K562 (cell line): Measurements from ENCODE around the gene DEPDC1. TPM values are rescaled to one million over a fixed set of nuclear protein-coding genes. Genes with fewer than 3 reads are reported as not detected.

ENCODE experiments used
- CBFA2T2 ChIP-seq: fragments of 450-650 bp; conservative IDR thresholded peaks from 2 replicates; pipeline ENCODE4 v1.6.1; 2017; ENCODE audit warnings: mild to moderate bottlenecking
- CBX8 ChIP-seq: fragments of 200-600 bp; sonication (generic); IDR thresholded peaks from 2 replicates; pipeline ENCODE4 v1.6.1; 2012; ENCODE audit warnings: borderline replicate concordance, mixed run types, low read depth, mild to moderate bottlenecking, moderate library complexity, mixed read lengths, low read length, control low read depth, inconsistent platforms; ENCODE audit not compliant: poor library complexity, severe bottlenecking; ENCODE audit errors: extremely low read depth
- FOXA3 ChIP-seq, 2 experiments: fragments of 450-650 bp in 1 of 2; sonication (generic) in 1 of 2; formaldehyde crosslinking; IDR thresholded peaks in 1 of 2; conservative IDR thresholded peaks in 1 of 2; 2 replicates each; pipeline versions ENCODE4 v1.4.0 to v1.8.0; 2020 to 2022; ENCODE audit warnings: mild to moderate bottlenecking in 2 of 2, missing genetic modification reagents in 1 of 2
- JUN ChIP-seq, 2 experiments: sonication (generic) in 1 of 2; formaldehyde crosslinking in 1 of 2; IDR thresholded peaks; 2 replicates each; pipeline versions ENCODE4 v1.6.1 to v1.8.0; 2012 to 2022; ENCODE audit warnings: borderline replicate concordance in 2 of 2, mild to moderate bottlenecking in 2 of 2, improper control_type of control experiment in 1 of 2, low read depth in 1 of 2, low read length in 1 of 2, missing genetic modification reagents in 1 of 2
- JUNB ChIP-seq: fragments of 450-650 bp; formaldehyde crosslinking; conservative IDR thresholded peaks from 2 replicates; pipeline ENCODE4 v1.4.0; 2020; ENCODE audit warnings: mild to moderate bottlenecking
- MTF1 ChIP-seq: fragments of 250-450 bp; sonication (Bioruptor Pico); IDR thresholded peaks from 2 replicates; pipeline ENCODE4 v1.9.0; 2021; ENCODE audit warnings: moderate library complexity, mild to moderate bottlenecking, inconsistent platforms, borderline replicate concordance
- NRF1 ChIP-seq, 2 experiments: fragments of 450-650 bp; IDR thresholded peaks in 1 of 2; conservative IDR thresholded peaks in 1 of 2; 2 replicates each; pipeline ENCODE4 v1.6.1; 2014; ENCODE audit warnings: mild to moderate bottlenecking in 2 of 2
- TBP ChIP-seq: optimal IDR thresholded peaks from 2 replicates; pipeline ENCODE3; 2011; ENCODE audit warnings: low read depth, low read length, improper control_type of control experiment
- ZBTB7A ChIP-seq: IDR thresholded peaks from 2 replicates; pipeline ENCODE4 v1.6.1; 2011; ENCODE audit warnings: low read depth, mild to moderate bottlenecking, low read length, moderate library complexity, borderline replicate concordance; ENCODE audit not compliant: control insufficient read depth
- ZNF507 ChIP-seq: conservative IDR thresholded peaks from 2 replicates; pipeline ENCODE4 v1.6.1; 2017; ENCODE audit warnings: missing genetic modification characterization, missing compliant biosample characterization
- polyA plus RNA-seq, 8 experiments: library from polyadenylated mRNA; depleted of rRNA in 4 of 8; stranded (reverse) in 5 of 8; unstranded in 3 of 8; fragments of >200 nt; fragmentation: Nextera tagmentation in 2 of 8; fragmentation: Illumina TruSeq in 1 of 8; extraction: Ambion mirVana in 2 of 8; extraction: Trizol in 1 of 8; gene quantifications; 2 replicates each; pipeline versions ENCODE4 v1.2.1 to v1.2.3, GENCODE V29; 2011 to 2014; ENCODE audit warnings: inconsistent platforms in 1 of 8, missing spikeins in 1 of 8
- total RNA-seq, 7 experiments: library from RNA; depleted of rRNA in 6 of 7; stranded (reverse); fragments of >200 nt in 6 of 7; fragmentation: Illumina TruSeq in 2 of 7; extraction: Trizol in 2 of 7; gene quantifications; 2 replicates each; pipeline versions ENCODE4 v1.2.1 to v1.2.3, GENCODE V29; 2011 to 2021; ENCODE audit warnings: low replicate concordance in 1 of 7
- TF ChIP-seq, protein P1 (sequence below), 2 experiments: IDR thresholded peaks; 2 replicates each; pipeline ENCODE4 v1.6.1; 2012; ENCODE audit warnings: improper control_type of control experiment in 2 of 2, low read depth in 2 of 2, low read length in 2 of 2, borderline replicate concordance in 1 of 2
- TF ChIP-seq, protein P2 (sequence below): fragments of 250-450 bp; sonication (Bioruptor Pico); IDR thresholded peaks from 2 replicates; pipeline ENCODE4 v1.5.0; 2020; ENCODE audit warnings: mild to moderate bottlenecking
- TF ChIP-seq, protein P3 (sequence below): sonication (generic); formaldehyde crosslinking; IDR thresholded peaks from 2 replicates; pipeline ENCODE4 v1.8.0; 2022; ENCODE audit warnings: mild to moderate bottlenecking, missing genetic modification reagents
- TF ChIP-seq, protein P4 (sequence below): fragments of 200-800 bp; sonication (Bioruptor generic); IDR thresholded peaks from 2 replicates; pipeline ENCODE4 v1.6.1; 2017; ENCODE audit warnings: missing genetic modification characterization, missing compliant biosample characterization

DEPDC1 gene
- total and polyA plus RNA-seq, 9 of the 15 experiments (the other 6 are each of a cell fraction or from before 2014, with no cell fraction given): 9.9 to 28.3 (median 17.8) TPM

DNA sequence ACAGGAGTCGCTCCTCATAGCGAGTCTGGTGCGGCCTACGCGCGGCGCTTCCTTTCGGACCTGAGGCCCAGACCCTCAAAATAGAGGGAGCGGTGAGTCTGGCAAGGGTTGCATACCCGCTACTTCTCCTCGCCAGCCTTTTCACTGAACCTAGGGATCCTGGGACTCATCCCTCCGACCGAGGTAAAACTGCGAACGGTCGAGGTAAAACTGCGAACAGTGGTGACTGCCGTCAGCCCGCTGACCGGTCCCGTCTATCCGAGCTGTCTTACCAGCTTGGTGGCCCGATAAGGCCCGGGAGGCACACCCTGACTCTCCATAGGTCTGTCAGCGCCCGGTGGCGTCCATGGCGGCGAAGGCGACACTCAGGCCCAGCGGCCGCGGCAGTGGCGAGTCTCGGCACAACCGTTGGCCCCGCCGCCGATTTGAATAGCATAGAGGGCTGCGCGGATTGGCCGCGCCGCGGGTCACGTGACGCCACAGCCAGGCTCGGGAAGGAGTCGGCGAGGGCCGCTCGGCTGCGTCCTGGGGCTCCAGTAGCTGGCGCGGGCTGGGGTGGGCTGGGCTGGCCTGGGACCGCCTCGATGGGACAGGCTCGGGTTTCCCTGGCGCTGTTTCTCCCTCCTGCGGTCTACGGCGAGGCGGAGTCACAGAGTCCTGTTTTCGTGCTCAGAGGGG, at the start of gene DEPDC1 (continued):
- TF ChIP-seq, protein P1, sequence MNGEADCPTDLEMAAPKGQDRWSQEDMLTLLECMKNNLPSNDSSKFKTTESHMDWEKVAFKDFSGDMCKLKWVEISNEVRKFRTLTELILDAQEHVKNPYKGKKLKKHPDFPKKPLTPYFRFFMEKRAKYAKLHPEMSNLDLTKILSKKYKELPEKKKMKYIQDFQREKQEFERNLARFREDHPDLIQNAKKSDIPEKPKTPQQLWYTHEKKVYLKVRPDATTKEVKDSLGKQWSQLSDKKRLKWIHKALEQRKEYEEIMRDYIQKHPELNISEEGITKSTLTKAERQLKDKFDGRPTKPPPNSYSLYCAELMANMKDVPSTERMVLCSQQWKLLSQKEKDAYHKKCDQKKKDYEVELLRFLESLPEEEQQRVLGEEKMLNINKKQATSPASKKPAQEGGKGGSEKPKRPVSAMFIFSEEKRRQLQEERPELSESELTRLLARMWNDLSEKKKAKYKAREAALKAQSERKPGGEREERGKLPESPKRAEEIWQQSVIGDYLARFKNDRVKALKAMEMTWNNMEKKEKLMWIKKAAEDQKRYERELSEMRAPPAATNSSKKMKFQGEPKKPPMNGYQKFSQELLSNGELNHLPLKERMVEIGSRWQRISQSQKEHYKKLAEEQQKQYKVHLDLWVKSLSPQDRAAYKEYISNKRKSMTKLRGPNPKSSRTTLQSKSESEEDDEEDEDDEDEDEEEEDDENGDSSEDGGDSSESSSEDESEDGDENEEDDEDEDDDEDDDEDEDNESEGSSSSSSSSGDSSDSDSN (IDR thresholded peaks at IDR 0.05; ENCODE audit: borderline replicate concordance in 1 of 2, low read depth in 2 of 2, low read length in 2 of 2): peak in 1 of 2 experiments; percentile 89; a peak in 3 of 4 replicates
- TF ChIP-seq ZBTB7A: peak; percentile 71; the same call in 1 of the 2 replicates
- TF ChIP-seq CBFA2T2: peak; percentile 93
- TF ChIP-seq CBX8: no peak
- TF ChIP-seq ZNF507 (tag): no peak
- peak; percentile 49; the same call in 1 of the 2 replicates for TF ChIP-seq JUN (IDR thresholded peaks at IDR 0.05; ENCODE audit: borderline replicate concordance, low read depth, low read length)
- no peak for TF ChIP-seq JUN (CRISPR knock-in tag; IDR thresholded peaks at IDR 0.05; ENCODE audit: borderline replicate concordance)
- peak; percentile 72 for TF ChIP-seq TBP
- peak; percentile 75 to 82 for TF ChIP-seq NRF1 (conservative IDR thresholded peaks at IDR 0.05 in 1 of 2, IDR thresholded peaks at IDR 0.05 in 1 of 2)
- TF ChIP-seq, protein P2, sequence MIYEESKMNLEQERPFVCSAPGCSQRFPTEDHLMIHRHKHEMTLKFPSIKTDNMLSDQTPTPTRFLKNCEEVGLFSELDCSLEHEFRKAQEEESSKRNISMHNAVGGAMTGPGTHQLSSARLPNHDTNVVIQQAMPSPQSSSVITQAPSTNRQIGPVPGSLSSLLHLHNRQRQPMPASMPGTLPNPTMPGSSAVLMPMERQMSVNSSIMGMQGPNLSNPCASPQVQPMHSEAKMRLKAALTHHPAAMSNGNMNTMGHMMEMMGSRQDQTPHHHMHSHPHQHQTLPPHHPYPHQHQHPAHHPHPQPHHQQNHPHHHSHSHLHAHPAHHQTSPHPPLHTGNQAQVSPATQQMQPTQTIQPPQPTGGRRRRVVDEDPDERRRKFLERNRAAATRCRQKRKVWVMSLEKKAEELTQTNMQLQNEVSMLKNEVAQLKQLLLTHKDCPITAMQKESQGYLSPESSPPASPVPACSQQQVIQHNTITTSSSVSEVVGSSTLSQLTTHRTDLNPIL (CRISPR knock-in tag): no peak
- TF ChIP-seq, protein P3, sequence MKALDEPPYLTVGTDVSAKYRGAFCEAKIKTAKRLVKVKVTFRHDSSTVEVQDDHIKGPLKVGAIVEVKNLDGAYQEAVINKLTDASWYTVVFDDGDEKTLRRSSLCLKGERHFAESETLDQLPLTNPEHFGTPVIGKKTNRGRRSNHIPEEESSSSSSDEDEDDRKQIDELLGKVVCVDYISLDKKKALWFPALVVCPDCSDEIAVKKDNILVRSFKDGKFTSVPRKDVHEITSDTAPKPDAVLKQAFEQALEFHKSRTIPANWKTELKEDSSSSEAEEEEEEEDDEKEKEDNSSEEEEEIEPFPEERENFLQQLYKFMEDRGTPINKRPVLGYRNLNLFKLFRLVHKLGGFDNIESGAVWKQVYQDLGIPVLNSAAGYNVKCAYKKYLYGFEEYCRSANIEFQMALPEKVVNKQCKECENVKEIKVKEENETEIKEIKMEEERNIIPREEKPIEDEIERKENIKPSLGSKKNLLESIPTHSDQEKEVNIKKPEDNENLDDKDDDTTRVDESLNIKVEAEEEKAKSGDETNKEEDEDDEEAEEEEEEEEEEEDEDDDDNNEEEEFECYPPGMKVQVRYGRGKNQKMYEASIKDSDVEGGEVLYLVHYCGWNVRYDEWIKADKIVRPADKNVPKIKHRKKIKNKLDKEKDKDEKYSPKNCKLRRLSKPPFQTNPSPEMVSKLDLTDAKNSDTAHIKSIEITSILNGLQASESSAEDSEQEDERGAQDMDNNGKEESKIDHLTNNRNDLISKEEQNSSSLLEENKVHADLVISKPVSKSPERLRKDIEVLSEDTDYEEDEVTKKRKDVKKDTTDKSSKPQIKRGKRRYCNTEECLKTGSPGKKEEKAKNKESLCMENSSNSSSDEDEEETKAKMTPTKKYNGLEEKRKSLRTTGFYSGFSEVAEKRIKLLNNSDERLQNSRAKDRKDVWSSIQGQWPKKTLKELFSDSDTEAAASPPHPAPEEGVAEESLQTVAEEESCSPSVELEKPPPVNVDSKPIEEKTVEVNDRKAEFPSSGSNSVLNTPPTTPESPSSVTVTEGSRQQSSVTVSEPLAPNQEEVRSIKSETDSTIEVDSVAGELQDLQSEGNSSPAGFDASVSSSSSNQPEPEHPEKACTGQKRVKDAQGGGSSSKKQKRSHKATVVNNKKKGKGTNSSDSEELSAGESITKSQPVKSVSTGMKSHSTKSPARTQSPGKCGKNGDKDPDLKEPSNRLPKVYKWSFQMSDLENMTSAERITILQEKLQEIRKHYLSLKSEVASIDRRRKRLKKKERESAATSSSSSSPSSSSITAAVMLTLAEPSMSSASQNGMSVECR (CRISPR knock-in tag): peak; percentile 87
- TF ChIP-seq, protein P4, sequence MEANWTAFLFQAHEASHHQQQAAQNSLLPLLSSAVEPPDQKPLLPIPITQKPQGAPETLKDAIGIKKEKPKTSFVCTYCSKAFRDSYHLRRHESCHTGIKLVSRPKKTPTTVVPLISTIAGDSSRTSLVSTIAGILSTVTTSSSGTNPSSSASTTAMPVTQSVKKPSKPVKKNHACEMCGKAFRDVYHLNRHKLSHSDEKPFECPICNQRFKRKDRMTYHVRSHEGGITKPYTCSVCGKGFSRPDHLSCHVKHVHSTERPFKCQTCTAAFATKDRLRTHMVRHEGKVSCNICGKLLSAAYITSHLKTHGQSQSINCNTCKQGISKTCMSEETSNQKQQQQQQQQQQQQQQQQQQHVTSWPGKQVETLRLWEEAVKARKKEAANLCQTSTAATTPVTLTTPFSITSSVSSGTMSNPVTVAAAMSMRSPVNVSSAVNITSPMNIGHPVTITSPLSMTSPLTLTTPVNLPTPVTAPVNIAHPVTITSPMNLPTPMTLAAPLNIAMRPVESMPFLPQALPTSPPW (CRISPR knock-in tag): 0 out of 2 replicates have a peak, but pooled peaks have one; percentile 34
- no peak for TF ChIP-seq MTF1
- peak in 1 of 2 experiments; percentile 60; a peak in 1 of 4 replicates for TF ChIP-seq FOXA3 (CRISPR knock-in tag; conservative IDR thresholded peaks at IDR 0.05 in 1 of 2, IDR thresholded peaks at IDR 0.05 in 1 of 2)
- no peak for TF ChIP-seq JUNB
